Endothelial cell of umbilical vein (primary cell): Measurements from ENCODE around the gene SWT1. TPM values are rescaled to one million over a fixed set of nuclear protein-coding genes. Genes with fewer than 3 reads are reported as not detected.

ENCODE experiments used
- BruUV-seq: library from RNA; stranded (reverse); fragments of 400-500 nt; replicated peaks from 2 replicates; lab custom pipeline; 2021; lab: Mats Ljungman, UMichigan
- CTCF ChIA-PET: fragments of 300-600, 350-600 bp; sonication (Branson Sonifier 250); formaldehyde crosslinking; loops from one replicate; lab custom pipeline; 2021; ENCODE audit warnings: antibody characterized with exemption, inconsistent platforms; lab: Charles Lee
- POLR2A ChIA-PET: fragments of 300-600, 350-600 bp; sonication (Branson Sonifier 250); formaldehyde crosslinking; loops from one replicate; lab custom pipeline; 2021; ENCODE audit warnings: antibody characterized with exemption, inconsistent platforms; lab: Charles Lee
- DNase-seq: peaks from one replicate; pipeline ENCODE4 v3.0.0-alpha.2; 2011; ENCODE audit warnings: low read depth, low spot score
- FAIRE-seq: peaks from 2 replicates; lab custom pipeline; 2011; peaks lifted over from hg19 to GRCh38; lab: Jason Lieb, UNC
- H2AFZ ChIP-seq: 2 replicates; pipeline ENCODE4 v1.6.0; 2012; ENCODE audit warnings: low read depth, low read length, control low read depth, inconsistent platforms
- H3K27ac ChIP-seq: 2 replicates; pipeline ENCODE4 v1.5.1; 2011; ENCODE audit warnings: low read depth, mild to moderate bottlenecking, control low read depth, low read length, moderate library complexity; ENCODE audit not compliant: insufficient read depth
- H3K27me3 ChIP-seq, 2 experiments: 2 replicates each; pipeline versions ENCODE4 v1.6.0 to v1.6.1; 2011; ENCODE audit warnings: low read length in 2 of 2, mixed read lengths in 1 of 2; ENCODE audit not compliant: control insufficient read depth in 2 of 2, insufficient read depth in 2 of 2
- H3K36me3 ChIP-seq, 2 experiments: 2 replicates in 1 of 2; 3 replicates in 1 of 2; pipeline ENCODE4 v1.5.1; 2011; ENCODE audit warnings: low read length in 2 of 2, mild to moderate bottlenecking in 1 of 2, moderate library complexity in 1 of 2; ENCODE audit not compliant: control insufficient read depth in 2 of 2, insufficient read depth in 2 of 2; ENCODE audit errors: extremely low read depth in 1 of 2
- H3K4me1 ChIP-seq: 3 replicates; pipeline ENCODE4 v1.5.1; 2011; ENCODE audit warnings: mild to moderate bottlenecking, low read length; ENCODE audit not compliant: control insufficient read depth, insufficient read depth; ENCODE audit errors: extremely low read depth
- H3K4me2 ChIP-seq: 2 replicates; pipeline ENCODE4 v1.6.1; 2011; ENCODE audit warnings: low read length, control low read depth, mixed read lengths; ENCODE audit not compliant: insufficient read depth
- H3K4me3 ChIP-seq, 3 experiments: fragments of 200-600 bp in 1 of 3; sonication (generic), shearing (Covaris generic) in 1 of 3; replicated peaks in 1 of 3; 2 replicates each; pipeline ENCODE4 v1.5.1; 2011 to 2016; ENCODE audit warnings: control low read depth in 3 of 3, low read length in 3 of 3, mild to moderate bottlenecking in 2 of 3, inconsistent platforms in 1 of 3, low read depth in 1 of 3, moderate library complexity in 1 of 3; ENCODE audit not compliant: insufficient read depth in 1 of 3
- H3K79me2 ChIP-seq: 2 replicates; pipeline ENCODE4 v1.6.0; 2012; ENCODE audit warnings: low read length, inconsistent platforms; ENCODE audit not compliant: control insufficient read depth, insufficient read depth
- H3K9ac ChIP-seq: replicated peaks from 2 replicates; pipeline ENCODE3; 2011; ENCODE audit warnings: low read length, control low read depth; ENCODE audit not compliant: insufficient read depth; ENCODE audit errors: extremely low read depth
- H3K9me1 ChIP-seq: replicated peaks from 3 replicates; pipeline ENCODE4 v1.6.0; 2011; ENCODE audit warnings: mild to moderate bottlenecking, low read length; ENCODE audit not compliant: control insufficient read depth, insufficient read depth; ENCODE audit errors: extremely low read depth
- H3K9me3 ChIP-seq: replicated peaks from 2 replicates; pipeline ENCODE4 v1.5.1; 2012; ENCODE audit warnings: low read length, inconsistent platforms; ENCODE audit not compliant: control insufficient read depth, insufficient read depth
- H4K20me1 ChIP-seq: replicated peaks from 2 replicates; pipeline ENCODE3; 2011; ENCODE audit warnings: mild to moderate bottlenecking, low read length; ENCODE audit not compliant: control insufficient read depth, insufficient read depth; ENCODE audit errors: extremely low read depth
- CTCF ChIP-seq, 2 donors: IDR thresholded peaks; 1 replicate in 1 of 2; 2 replicates in 1 of 2; pipeline ENCODE4 v1.5.1; 2011; ENCODE audit warnings: low read length in 2 of 2, mild to moderate bottlenecking in 2 of 2, moderate library complexity in 2 of 2, control low read depth in 1 of 2, inconsistent platforms in 1 of 2, low read depth in 1 of 2; ENCODE audit not compliant: insufficient read depth in 1 of 2; ENCODE audit errors: extremely low read depth in 1 of 2
- EZH2 ChIP-seq: IDR thresholded peaks from 2 replicates; pipeline ENCODE4 v1.6.1; 2012; ENCODE audit warnings: borderline replicate concordance, low read depth, mild to moderate bottlenecking, moderate library complexity, low read length, inconsistent platforms; ENCODE audit not compliant: severe bottlenecking
- FOS ChIP-seq: IDR thresholded peaks from 2 replicates; pipeline ENCODE4 v1.6.1; 2011; ENCODE audit warnings: mild to moderate bottlenecking, low read length, moderate library complexity, borderline replicate concordance; ENCODE audit not compliant: insufficient read depth
- GATA2 ChIP-seq: IDR thresholded peaks from 2 replicates; pipeline ENCODE4 v1.7.0; 2011; ENCODE audit warnings: low read depth, mild to moderate bottlenecking, moderate library complexity, mixed read lengths, low read length; ENCODE audit not compliant: insufficient read length, insufficient read depth
- JUN ChIP-seq: IDR thresholded peaks from 2 replicates; pipeline ENCODE4 v1.6.1; 2011; ENCODE audit warnings: borderline replicate concordance, low read depth; ENCODE audit not compliant: insufficient read length, insufficient read depth
- MYC ChIP-seq: IDR thresholded peaks from one replicate; pipeline ENCODE4 v1.6.1; 2011; ENCODE audit warnings: mild to moderate bottlenecking, low read depth, low read length
- POLR2A ChIP-seq: IDR thresholded peaks from 2 replicates; pipeline ENCODE4 v1.6.1; 2012; ENCODE audit warnings: low read depth, mild to moderate bottlenecking, control low read depth, low read length
- POLR2AphosphoS5 ChIP-seq: IDR thresholded peaks from 2 replicates; pipeline ENCODE4 v1.6.1; 2012; ENCODE audit warnings: low read depth, mild to moderate bottlenecking, control low read depth, low read length, moderate library complexity; ENCODE audit not compliant: insufficient read depth
- dilution Hi-C: fragments of 300-500 bp; cut with MboI; formaldehyde crosslinking; loops from one replicate; pipeline ENCODE4 v1.15.0; 2019; ENCODE audit warnings: low sequenced_read_pairs; ENCODE audit not compliant: extremely low pct_ligation_motif_present
- intact Hi-C: fragments of 100-400 bp; cut with micrococcal nuclease; formaldehyde crosslinking; loops from one replicate; pipeline ENCODE4 v1.10.0; 2022
- polyA plus RNA-seq, 4 experiments: library from polyadenylated mRNA; depleted of rRNA in 3 of 4; stranded (reverse) in 3 of 4; unstranded in 1 of 4; fragments of >200 nt; gene quantifications; 2 replicates each; pipeline versions ENCODE4 v1.2.1 to v1.2.3, GENCODE V29; 2011 to 2012; ENCODE audit warnings: missing spikeins in 1 of 4
- total RNA-seq: library from RNA; stranded (reverse); gene quantifications from 2 replicates; pipeline ENCODE4 v1.2.3, GENCODE V29; 2021
- TF ChIP-seq, protein P1 (sequence below): IDR thresholded peaks from 2 replicates; pipeline ENCODE4 v1.6.1; 2011; ENCODE audit not compliant: insufficient read depth, insufficient read length

SWT1 gene
- total and polyA plus RNA-seq, 2 donors (not counting 3 experiments of a cell fraction or from before 2014, with no cell fraction given) = 1.0 to 4.3 TPM

- dilution Hi-C loops = no loop called here
- Histone ChIP-seq H2AFZ (no peak overlapping the region), H3K4me2 (no peak overlapping the region), H3K9me3 (no peaks in the 10 kb centered on the region), H3K9ac (no peak overlapping the region), H3K9me1 (no peaks in the 10 kb centered on the region), H3K4me1 (peaks cover 14% of the 10 kb centered on the region), H3K27me3 (no peaks in the 10 kb centered on the region), H4K20me1 (no peaks in the 10 kb centered on the region), H3K4me3 (no peak overlapping the region), H3K79me2 (peaks cover 7% of the 10 kb centered on the region), H3K36me3 (peaks cover 3 to 6% of the 10 kb centered on the region in 2 experiments), H3K27ac (no peak overlapping the region)
- BruUV-seq = no TSS peak
- ChIA-PET POLR2A (no interaction called here), CTCF (no interaction called here)
- intact Hi-C loops = no loop called here
- no peak for TF ChIP-seq EZH2
- TF ChIP-seq GATA2 = no peak
- no peak for TF ChIP-seq JUN
- TF ChIP-seq POLR2AphosphoS5 = no peak
- DNase-seq (no peak), FAIRE-seq (no peak)
Measured at GRCh38 chr1:185151215-185151614, 5.8 kb upstream of the SWT1 start.

DNA sequence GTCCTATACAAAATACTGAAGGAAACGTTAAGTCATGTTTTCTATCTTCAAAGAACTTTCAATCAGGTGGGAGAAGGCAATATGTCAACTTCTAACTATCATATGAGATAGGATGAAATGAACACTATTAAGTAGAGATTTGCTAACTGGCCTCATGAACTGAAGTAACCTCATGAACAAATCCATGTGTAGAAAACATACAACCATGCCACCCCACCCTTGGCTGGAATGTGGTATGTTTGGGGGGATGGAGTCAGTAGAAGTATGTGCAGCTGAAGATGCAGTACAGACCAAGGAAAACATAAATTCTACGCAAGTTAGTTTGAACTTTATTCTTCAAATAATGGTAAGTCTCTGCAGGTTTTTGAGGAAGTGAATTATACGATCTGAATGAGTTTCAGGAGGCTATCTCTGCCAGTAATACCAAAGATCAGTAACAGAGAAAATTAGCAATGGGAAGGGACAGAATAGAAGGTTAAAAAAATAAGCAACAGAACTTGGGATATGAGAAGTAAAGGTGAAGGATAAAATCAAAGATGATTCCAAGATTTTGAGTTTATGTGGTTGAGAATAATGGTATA lies 4.7 kb upstream of the SWT1 start:
- no peaks in the 10 kb centered on the region for H3K9me3 ChIP-seq
- TF ChIP-seq CTCF (IDR thresholded peaks at IDR 0.05; ENCODE audit: extremely low read depth in 1 of 2, insufficient read depth in 1 of 2, low read depth in 1 of 2, low read length in 2 of 2) = no peak
- no peak for TF ChIP-seq JUN
- TF ChIP-seq POLR2AphosphoS5 = no peak
- no peak for TF ChIP-seq EZH2
- TF ChIP-seq GATA2 = no peak
- TF ChIP-seq, protein P1, sequence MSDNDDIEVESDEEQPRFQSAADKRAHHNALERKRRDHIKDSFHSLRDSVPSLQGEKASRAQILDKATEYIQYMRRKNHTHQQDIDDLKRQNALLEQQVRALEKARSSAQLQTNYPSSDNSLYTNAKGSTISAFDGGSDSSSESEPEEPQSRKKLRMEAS = no peak
- no peak for TF ChIP-seq POLR2A
- TF ChIP-seq FOS = no peak
- no peak for TF ChIP-seq MYC
- intact Hi-C loops (no loop called here), dilution Hi-C loops (no loop called here)
- H3K4me1 ChIP-seq = peaks cover 14% of the 10 kb centered on the region
- no TSS peak for BruUV-seq
- DNase-seq = no peak
- ChIA-PET CTCF (interaction anchor here (0.7 kb wide), 1 partner anchor 121 kb away, joined by 3 read pairs; no protein-coding TSS in a partner anchor), POLR2A (no interaction called here)
- H3K4me2 ChIP-seq = no peak overlapping the region
- peaks cover 3 to 6% of the 10 kb centered on the region in 2 experiments for H3K36me3 ChIP-seq
- H3K9me1 ChIP-seq = no peaks in the 10 kb centered on the region
- H3K27me3 ChIP-seq = no peaks in the 10 kb centered on the region
- H3K4me3 ChIP-seq = no peak overlapping the region
- no peak overlapping the region for H3K27ac ChIP-seq
- H3K9ac ChIP-seq = no peak overlapping the region
- no peaks in the 10 kb centered on the region for H4K20me1 ChIP-seq
- no peak overlapping the region for H2AFZ ChIP-seq
- peaks cover 8% of the 10 kb centered on the region for H3K79me2 ChIP-seq
- FAIRE-seq = no peak
